M059J (cell line): ENCODE data around the gene XIRP2. TPM values are rescaled to one million over a fixed set of nuclear protein-coding genes. Genes with fewer than 3 reads are reported as not detected.
"Not testable (repeated sequence)": the region's sequence is repeated elsewhere in the genome, so short reads cannot be mapped to it uniquely, and the experiment has no call there.

Experiments
- DNase-seq: peaks from one replicate; pipeline ENCODE4 v3.0.0-alpha.2; 2012; ENCODE audit warnings: low read depth
- total RNA-seq: library from RNA; depleted of rRNA; stranded (reverse); fragments of >200 nt; shearing (Covaris generic); gene quantifications from 2 replicates; pipeline ENCODE4 v1.2.3, GENCODE V29; 2014

Gene XIRP2
- total RNA-seq, 1 experiment from 2014 or later: 0.02 TPM

- DNase-seq: no peak
Measured at GRCh38 chr2:166932032-166932431, 43.8 kb downstream of the XIRP2 start.

GRCh38 chr2:166934817-166935216 lies 46.5 kb downstream of the XIRP2 start:
- no peak for DNase-seq

DNA sequence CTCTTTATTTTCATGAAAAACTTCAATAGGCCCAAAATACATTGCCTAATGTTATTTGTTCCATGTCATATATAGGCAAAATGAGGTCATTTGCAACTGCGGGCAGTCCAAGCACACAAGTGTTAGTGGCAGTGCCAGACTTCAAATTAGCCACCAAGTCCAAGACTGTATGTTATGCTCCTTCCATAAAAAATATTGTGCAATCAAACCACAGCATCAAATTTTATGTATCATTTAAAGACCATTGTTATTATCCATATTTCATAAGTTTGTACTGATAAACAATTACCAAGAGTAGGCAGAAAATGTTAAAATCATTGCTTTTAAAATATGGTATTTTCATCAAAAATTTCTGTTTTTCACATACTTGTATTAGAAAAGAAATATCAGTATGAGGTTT lies 54.1 kb downstream of the XIRP2 start:
- DNase-seq: no peak

DNA sequence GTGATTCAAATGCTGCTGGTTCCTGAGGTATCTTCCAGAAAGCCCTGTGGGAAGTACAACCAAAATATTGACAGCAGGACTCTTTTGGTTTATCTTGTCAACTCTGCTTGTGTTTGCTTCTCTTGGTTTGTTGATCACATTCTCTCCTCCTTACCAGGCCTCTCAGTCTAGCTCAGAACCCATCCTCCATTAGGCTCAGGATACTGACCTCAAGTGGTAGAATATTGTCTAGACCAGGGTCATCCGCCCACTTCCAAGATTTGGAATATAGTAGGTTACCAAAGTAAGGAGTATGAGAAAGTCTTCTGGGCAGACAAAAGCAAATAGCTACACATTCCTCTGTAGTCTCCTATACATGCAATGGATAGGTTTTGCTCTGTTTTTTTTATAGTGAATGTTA lies 56.6 kb downstream of the XIRP2 start:
- DNase-seq: no peak

- no peak for DNase-seq
Measured at GRCh38 chr2:166957686-166958085, 69.4 kb downstream of the XIRP2 start.

- no peak for DNase-seq
Measured at GRCh38 chr2:166958986-166959481, 70.8 kb downstream of the XIRP2 start.

GRCh38 chr2:166959556-166959955 lies 71.3 kb downstream of the XIRP2 start:
- DNase-seq: no peak

- DNase-seq: no peak
Measured at GRCh38 chr2:166960702-166961270, 72.5 kb downstream of the XIRP2 start.

GRCh38 chr2:166961933-166962332 lies 73.7 kb downstream of the XIRP2 start:
- DNase-seq: no peak

GRCh38 chr2:166969486-166969885 lies 81.2 kb downstream of the XIRP2 start:
- no peak for DNase-seq

DNA sequence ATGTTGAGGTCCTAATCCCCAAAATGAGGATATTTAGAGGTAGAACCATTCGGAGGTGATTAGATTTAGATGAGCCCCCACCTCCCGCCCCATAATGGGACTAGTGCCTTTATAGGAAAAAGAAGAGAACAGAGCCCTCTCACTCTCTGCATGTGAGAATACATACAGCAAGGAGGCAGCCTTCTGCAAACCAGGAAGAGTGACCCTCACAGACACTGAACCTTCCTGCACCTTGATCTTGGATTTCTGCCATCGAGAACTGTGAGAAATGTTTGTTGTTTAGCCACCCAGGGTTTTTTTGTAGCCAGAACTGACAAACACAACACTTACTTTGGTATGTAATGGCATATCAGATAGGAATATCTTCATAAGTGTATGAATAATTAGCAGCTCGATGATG lies 83.7 kb downstream of the XIRP2 start:
- DNase-seq: no peak

DNA sequence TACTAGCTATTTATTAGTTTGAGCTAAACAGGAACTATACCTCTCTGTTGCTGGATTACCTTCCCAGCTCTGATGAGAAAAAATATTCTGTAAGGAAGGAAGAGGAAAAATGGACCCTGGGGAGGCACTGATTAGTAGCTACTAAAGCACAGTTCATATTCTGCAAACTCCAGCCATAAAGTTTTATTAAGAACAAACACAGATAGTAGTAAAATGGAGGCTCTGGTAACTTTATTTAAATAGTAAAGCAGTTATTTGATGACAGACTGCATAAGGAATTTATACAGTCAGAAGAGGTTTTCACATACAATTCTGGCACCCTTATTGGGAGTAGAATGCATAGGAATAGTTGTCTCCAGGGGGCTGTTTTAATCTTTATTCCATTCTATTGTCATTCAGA lies 84.1 kb downstream of the XIRP2 start:
- no peak for DNase-seq

DNA sequence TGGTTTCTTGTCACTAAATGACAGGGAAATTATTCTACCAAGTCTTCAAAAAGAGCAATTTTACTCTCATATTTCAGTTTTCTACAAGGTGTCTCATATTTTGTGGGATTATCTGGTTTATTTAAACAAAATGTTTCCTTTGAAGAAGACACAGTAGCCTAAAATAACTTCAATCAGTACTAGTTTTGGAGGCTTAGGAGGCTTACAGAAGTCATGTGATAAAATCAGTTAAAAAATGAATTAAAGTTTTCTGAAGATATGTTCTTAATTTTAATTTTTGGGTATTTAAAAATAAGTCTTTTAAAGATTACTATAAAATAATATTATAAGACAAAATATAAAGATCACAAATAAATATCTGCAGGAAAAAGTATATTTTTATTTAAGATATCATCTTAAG lies 95.9 kb downstream of the XIRP2 start:
- DNase-seq: no peak

DNA sequence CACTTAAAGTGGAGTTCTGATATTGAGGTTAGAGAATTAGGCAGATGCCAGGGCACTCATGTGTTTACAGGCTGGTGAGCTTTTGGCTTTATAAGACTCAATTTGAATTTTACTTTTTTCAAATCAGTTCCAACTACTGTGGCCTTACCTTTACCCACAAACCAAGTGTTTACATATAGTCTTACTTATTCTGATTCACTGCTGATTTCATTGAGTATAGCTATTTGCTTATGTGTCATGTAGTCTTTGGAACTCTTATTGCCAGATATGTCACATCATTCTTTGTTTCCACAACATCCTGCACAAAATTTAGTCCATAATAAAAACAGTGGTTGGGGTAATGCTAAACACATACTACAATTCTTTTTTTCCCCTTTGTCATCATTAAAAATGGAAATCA lies 96.5 kb downstream of the XIRP2 start:
- no peak for DNase-seq

GRCh38 chr2:166994588-166995336 lies 106.5 kb downstream of the XIRP2 start:
- no peak for DNase-seq

- DNase-seq: no peak
Measured at GRCh38 chr2:166996465-166996864, 108.2 kb downstream of the XIRP2 start.

DNA sequence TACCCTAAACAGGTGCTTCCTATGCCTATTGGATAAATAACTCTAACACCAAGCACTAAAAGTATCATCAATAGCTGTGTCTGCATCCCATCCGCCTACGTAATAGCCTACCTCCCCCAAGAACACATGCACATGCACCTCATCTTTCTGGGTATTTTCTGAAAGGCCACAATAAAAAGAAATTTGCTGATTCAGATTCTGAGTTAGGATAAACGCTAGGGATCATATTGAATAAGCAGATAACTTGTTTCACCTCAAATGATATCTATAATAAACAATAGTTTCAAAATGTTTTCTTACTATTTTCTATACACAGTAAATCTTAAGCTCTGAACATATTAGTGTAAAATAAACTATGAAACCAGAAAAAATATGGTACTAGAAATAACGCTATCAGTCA lies 112.9 kb downstream of the XIRP2 start:
- no peak for DNase-seq

DNA sequence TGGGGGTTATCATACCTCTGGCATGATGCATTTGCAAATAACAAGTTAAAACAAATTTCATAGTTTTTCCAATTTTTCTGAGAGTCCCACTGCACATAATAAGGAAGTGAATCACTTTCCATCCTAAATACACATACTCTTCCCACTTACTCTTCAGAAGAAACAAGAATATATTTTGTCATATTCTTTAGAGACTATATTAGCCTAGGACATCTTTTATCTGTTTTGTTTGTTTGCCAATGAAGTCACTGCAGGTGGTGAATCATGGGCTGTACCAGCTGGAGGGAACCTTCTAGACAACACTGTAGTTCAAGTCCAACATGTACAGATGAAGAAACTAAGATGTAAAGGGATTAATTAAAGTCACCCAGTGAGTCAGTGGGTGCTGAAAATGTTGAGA lies 116.8 kb downstream of the XIRP2 start:
- DNase-seq: no peak

- no peak for DNase-seq
Measured at GRCh38 chr2:167013227-167013626, 124.9 kb downstream of the XIRP2 start.

DNA sequence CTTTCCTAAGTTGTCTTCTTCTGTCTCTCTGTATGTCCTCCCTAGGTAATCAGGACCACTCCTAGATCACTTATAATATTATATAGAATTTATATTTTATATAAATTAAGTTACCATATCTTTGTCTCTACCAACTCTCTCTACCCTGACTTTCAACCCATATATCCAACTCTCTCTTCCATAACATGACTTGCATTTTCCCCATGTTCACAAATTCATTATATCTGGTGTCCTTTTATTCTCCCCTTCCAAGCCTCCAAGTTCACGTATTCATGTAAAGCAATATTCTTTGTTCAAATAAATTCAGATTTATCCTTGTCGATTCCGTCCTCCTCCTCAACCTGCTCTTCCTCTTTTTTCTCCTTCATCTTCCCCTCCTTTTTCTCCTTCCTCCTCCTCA lies 127.5 kb downstream of the XIRP2 start:
- DNase-seq: no peak

- DNase-seq: no peak
Measured at GRCh38 chr2:167017021-167017420, 128.7 kb downstream of the XIRP2 start.

- no peak for DNase-seq
Measured at GRCh38 chr2:167018590-167018989, 130.3 kb downstream of the XIRP2 start.

- DNase-seq: no peak
Measured at GRCh38 chr2:167028503-167028902, 140.2 kb downstream of the XIRP2 start.

DNA sequence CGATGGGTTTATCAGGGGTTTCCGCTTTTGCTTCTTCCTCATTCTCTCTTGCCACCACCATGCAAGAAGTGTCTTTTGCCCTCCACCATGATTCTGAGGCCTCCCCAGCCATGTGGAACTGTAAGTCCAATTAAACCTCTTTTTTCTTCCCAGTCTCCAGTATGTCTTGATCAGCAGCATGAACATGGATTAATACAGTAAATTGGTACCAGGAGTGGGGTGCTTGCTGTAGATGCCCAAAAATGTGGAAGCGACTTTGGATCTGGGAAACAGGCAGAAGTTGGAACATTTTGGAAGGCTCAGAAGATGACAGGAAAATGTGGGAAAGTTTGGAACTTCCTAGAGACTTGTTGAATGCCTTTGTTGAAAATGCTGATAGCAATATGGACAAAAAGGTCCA lies 146.7 kb downstream of the XIRP2 start:
- DNase-seq: not testable (repeated sequence)
